CD4-positive, alpha-beta T cell (primary cell): ENCODE measurements around the gene CENPT. TPM values are rescaled to one million over a fixed set of nuclear protein-coding genes. Genes with fewer than 3 reads are reported as not detected.

Source experiments
- ATAC-seq: fragments of 200-7000 bp; cut with Tn5 transposase; one replicate; pipeline ENCODE4 v1.10.0; 2022; ENCODE audit warnings: mild to moderate bottlenecking; ENCODE audit not compliant: poor library complexity
- CTCF ChIA-PET: fragments of 350-600 bp; sonication (Branson Sonifier 250); formaldehyde crosslinking; loops from one replicate; lab custom pipeline; 2021; ENCODE audit warnings: antibody characterized with exemption, inconsistent platforms; lab: Charles Lee
- POLR2A ChIA-PET: fragments of 350-600 bp; sonication (Branson Sonifier 250); formaldehyde crosslinking; loops from one replicate; lab custom pipeline; 2021; ENCODE audit warnings: antibody characterized with exemption, inconsistent platforms; lab: Charles Lee
- DNase-seq, 14 experiments: peaks; one replicate each; pipeline ENCODE4 v3.0.0-alpha.2; 2013 to 2020; ENCODE audit warnings: mixed read lengths in 2 of 14
- H3K27ac ChIP-seq, 2 donors: one replicate each; pipeline versions ENCODE4 v1.5.1 to v1.7.0; 2013; ENCODE audit warnings: low read length in 2 of 2, low read depth in 1 of 2, mild to moderate bottlenecking in 1 of 2
- H3K27me3 ChIP-seq, 2 experiments: 1 replicate in 1 of 2; 2 replicates in 1 of 2; pipeline versions ENCODE4 v1.6.1 to v1.7.0; 2013; ENCODE audit warnings: low read length in 2 of 2, control low read depth in 1 of 2, mild to moderate bottlenecking in 1 of 2, moderate library complexity in 1 of 2; ENCODE audit not compliant: insufficient read depth in 2 of 2, control insufficient read depth in 1 of 2
- H3K36me3 ChIP-seq: one replicate; pipeline ENCODE4 v1.6.1; 2013; ENCODE audit warnings: low read length, control low read depth; ENCODE audit not compliant: insufficient read depth
- H3K4me1 ChIP-seq: one replicate; pipeline ENCODE4 v1.6.1; 2013; ENCODE audit warnings: low read length, control low read depth; ENCODE audit not compliant: insufficient read depth
- H3K4me3 ChIP-seq: one replicate; pipeline ENCODE4 v1.5.1; 2013; ENCODE audit warnings: mild to moderate bottlenecking, low read length, moderate library complexity
- H3K9me3 ChIP-seq, 2 experiments: 1 replicate in 1 of 2; 2 replicates in 1 of 2; pipeline versions ENCODE4 v1.6.1 to v1.7.0; 2013; ENCODE audit warnings: low read length in 2 of 2, mild to moderate bottlenecking in 2 of 2, control low read depth in 1 of 2, moderate library complexity in 1 of 2; ENCODE audit not compliant: control insufficient read depth in 1 of 2, insufficient read depth in 1 of 2
- H3K27ac Mint-ChIP-seq: one replicate; pipeline ENCODE4 v1.8.0; 2020; ENCODE audit warnings: mixed read lengths
- H3K27me3 Mint-ChIP-seq: one replicate; pipeline ENCODE4 v1.8.0; 2021; ENCODE audit warnings: mixed read lengths
- H3K36me3 Mint-ChIP-seq: one replicate; pipeline ENCODE4 v1.8.0; 2021; ENCODE audit warnings: low read depth, mixed read lengths
- H3K4me1 Mint-ChIP-seq: one replicate; pipeline ENCODE4 v1.8.0; 2021; ENCODE audit warnings: low read depth, mixed read lengths
- H3K4me3 Mint-ChIP-seq: one replicate; pipeline ENCODE4 v1.8.0; 2020; ENCODE audit warnings: mild to moderate bottlenecking, mixed read lengths
- H3K9me3 Mint-ChIP-seq: one replicate; pipeline ENCODE4 v1.8.0; 2020; ENCODE audit warnings: mixed read lengths
- intact Hi-C, 2 experiments: fragments of 100-400 bp; cut with DNase I in 1 of 2; cut with micrococcal nuclease in 1 of 2; formaldehyde crosslinking; loops; one replicate each; pipeline versions ENCODE4 v1.15.1 to v1.9.0; 2023 to 2025; cut with DNase I, micrococcal nuclease
- total RNA-seq, 174 experiments: library from RNA in 2 of 174; stranded (reverse) in 2 of 174; gene quantifications; one replicate each; pipeline ENCODE4 v1.2.3 and lab custom pipeline; 2021 to 2026
- TF ChIP-seq, protein P1 (sequence below): fragments of 200-600 bp; IDR thresholded peaks from one replicate; pipeline ENCODE4 v1.8.0; 2022; ENCODE audit warnings: antibody characterized with exemption, mild to moderate bottlenecking

The CENPT gene
- total RNA-seq, 2 experiments from 2014 or later, result 77.5 to 84.1 TPM

DNA sequence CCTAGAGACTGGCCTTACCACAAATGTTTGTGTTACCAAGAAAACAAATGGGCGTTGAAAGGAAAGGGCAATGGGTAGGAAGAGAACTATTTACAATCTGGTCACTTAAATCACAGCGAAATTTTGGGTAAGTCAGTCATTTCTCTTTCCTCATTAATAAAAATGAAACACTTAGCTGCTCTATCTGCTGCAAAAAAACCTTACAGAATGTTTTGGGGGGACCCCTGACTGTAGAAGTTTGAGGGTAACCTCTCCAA lies 1.5 kb downstream of the CENPT start:
- CTCF ChIA-PET, result interaction anchor here (0.9 to 4.9 kb wide), 3 partner anchors 27 to 195 kb away, joined by 3 to 41 read pairs (median 3); partner anchors contain the start of gene EDC4
- peaks cover 71% of the 10 kb centered on the region for H3K4me1 ChIP-seq
- Mint-ChIP-seq H3K4me3 (peak overlapping the region; percentile 86), H3K4me1 (peaks cover 55% of the 10 kb centered on the region), H3K27ac (peak overlapping the region; percentile 95), H3K9me3 (no peaks in the 10 kb centered on the region), H3K27me3 (no peaks in the 10 kb centered on the region), H3K36me3 (peaks cover 30% of the 10 kb centered on the region)
- peaks cover 12% of the 10 kb centered on the region for H3K36me3 ChIP-seq
- no peak for DNase-seq
- POLR2A ChIA-PET, result interaction anchor here (0.6 to 3.0 kb wide), 12 partner anchors 12 to 367 kb away, joined by 3 to 26 read pairs (median 4); partner anchors contain the start of genes ACD, EDC4, NFATC3 and PSMB10
- peak overlapping the region; percentile 91 for H3K4me3 ChIP-seq
- no peak for ATAC-seq
- peak overlapping the region; percentile 85 to 92 for H3K27ac ChIP-seq
- intact Hi-C loops, result loop anchor here (1.0 to 10.0 kb wide), 7 partner anchors 13 to 621 kb away; partner anchors contain the start of genes RANBP10 (in 2 of the 2), TSNAXIP1 (in 2 of the 2), C16orf86 (in 1 of the 2) and ENKD1 (in 1 of the 2)
- H3K27me3 ChIP-seq, result no peaks in the 10 kb centered on the region
- TF ChIP-seq, protein P1, sequence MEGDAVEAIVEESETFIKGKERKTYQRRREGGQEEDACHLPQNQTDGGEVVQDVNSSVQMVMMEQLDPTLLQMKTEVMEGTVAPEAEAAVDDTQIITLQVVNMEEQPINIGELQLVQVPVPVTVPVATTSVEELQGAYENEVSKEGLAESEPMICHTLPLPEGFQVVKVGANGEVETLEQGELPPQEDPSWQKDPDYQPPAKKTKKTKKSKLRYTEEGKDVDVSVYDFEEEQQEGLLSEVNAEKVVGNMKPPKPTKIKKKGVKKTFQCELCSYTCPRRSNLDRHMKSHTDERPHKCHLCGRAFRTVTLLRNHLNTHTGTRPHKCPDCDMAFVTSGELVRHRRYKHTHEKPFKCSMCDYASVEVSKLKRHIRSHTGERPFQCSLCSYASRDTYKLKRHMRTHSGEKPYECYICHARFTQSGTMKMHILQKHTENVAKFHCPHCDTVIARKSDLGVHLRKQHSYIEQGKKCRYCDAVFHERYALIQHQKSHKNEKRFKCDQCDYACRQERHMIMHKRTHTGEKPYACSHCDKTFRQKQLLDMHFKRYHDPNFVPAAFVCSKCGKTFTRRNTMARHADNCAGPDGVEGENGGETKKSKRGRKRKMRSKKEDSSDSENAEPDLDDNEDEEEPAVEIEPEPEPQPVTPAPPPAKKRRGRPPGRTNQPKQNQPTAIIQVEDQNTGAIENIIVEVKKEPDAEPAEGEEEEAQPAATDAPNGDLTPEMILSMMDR, result no peak
- H3K9me3 ChIP-seq, result no peaks in the 10 kb centered on the region

DNA sequence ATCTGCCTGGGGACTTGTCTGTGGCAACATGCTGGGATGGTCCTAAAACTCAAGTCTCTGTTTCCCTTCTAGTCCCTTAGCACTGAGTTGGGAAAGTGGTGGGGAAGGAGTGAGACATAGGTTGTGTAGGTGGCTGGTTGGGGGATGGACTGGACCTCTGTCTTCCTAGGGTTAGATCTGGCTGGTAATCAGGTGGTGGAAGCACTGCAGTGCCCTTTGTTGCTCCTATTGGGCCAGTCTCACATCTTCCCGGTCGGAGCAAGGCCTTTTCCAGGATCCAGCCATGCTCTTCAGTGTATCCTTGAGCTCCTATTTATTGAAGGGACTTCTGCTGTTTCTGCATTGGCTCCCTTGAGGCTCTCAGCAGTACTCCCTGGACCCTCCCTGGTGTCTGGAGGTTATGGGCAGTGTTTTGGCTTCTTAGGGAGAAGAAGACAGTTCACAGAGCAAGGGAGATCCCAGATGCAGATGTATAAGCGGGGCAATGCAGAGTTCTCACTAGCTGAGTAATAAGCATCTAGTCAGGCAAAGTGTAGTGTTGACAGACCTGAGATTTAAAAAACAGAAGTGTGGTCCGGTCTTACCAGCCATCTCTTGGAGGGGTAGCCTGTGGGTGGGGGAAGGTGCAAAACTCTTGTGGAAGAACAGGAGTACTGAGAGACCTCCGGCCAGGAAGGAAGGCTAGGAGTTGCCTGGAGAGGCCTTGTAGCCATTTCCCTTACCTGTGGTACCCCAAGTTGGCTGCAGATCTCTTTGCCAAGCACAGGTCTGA lies 2.0 kb downstream of the CENPT start:
- DNase-seq, result peak in 1 of 14 experiments; percentile 22
- H3K27me3 Mint-ChIP-seq, result no peaks in the 10 kb centered on the region
- peaks cover 12% of the 10 kb centered on the region for H3K36me3 ChIP-seq
- no peaks in the 10 kb centered on the region for H3K27me3 ChIP-seq
- H3K4me1 Mint-ChIP-seq, result peaks cover 55% of the 10 kb centered on the region
- H3K4me3 ChIP-seq, result peak overlapping the region; percentile 91
- H3K27ac ChIP-seq, result peak overlapping the region; percentile 85 to 92
- peaks cover 71% of the 10 kb centered on the region for H3K4me1 ChIP-seq
- CTCF ChIA-PET, result interaction anchor here (0.9 to 4.9 kb wide), 3 partner anchors 12 to 195 kb away, joined by 3 to 41 read pairs (median 4); no protein-coding TSS in a partner anchor
- ATAC-seq, result no peak
- intact Hi-C loops, result loop anchor here (1.0 to 10.0 kb wide), 7 partner anchors 12 to 621 kb away; partner anchors contain the start of genes RANBP10 (in 2 of the 2), TSNAXIP1 (in 2 of the 2), C16orf86 (in 1 of the 2) and ENKD1 (in 1 of the 2)
- peak overlapping the region; percentile 86 for H3K4me3 Mint-ChIP-seq
- peak overlapping the region; percentile 95 for H3K27ac Mint-ChIP-seq
- no peaks in the 10 kb centered on the region for H3K9me3 Mint-ChIP-seq
- TF ChIP-seq, protein P1, result no peak
- H3K36me3 Mint-ChIP-seq, result peaks cover 30% of the 10 kb centered on the region
- H3K9me3 ChIP-seq, result no peaks in the 10 kb centered on the region
- POLR2A ChIA-PET, result interaction anchor here (0.8 to 3.0 kb wide), 11 partner anchors 12 to 239 kb away, joined by 3 to 26 read pairs (median 7); partner anchors contain the start of genes ACD, EDC4, NFATC3 and PSMB10

DNA sequence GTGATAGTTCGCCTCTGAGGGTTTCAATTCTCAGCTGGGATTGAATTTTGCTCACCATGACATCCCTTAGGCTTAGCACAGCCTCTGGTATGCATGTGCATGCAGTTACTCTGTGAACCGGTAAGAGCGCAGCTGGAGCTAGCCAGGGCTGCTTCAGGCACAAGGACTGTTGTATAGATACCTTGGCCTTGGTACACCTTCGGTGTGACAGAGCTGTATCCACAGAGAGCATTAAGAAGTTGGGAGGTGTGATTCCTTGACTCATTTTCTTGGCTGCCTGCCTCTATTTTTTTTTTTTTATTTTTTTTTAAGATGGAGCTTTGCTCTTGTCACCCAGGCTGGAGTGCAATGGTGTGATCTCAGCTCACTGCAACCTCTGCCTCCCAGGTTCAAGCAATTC lies 3.0 kb downstream of the CENPT start:
- peaks cover 71% of the 10 kb centered on the region for H3K4me1 ChIP-seq
- no peak overlapping the region for H3K4me3 ChIP-seq
- ATAC-seq, result no peak
- DNase-seq, result no peak
- Mint-ChIP-seq H3K27me3 (no peaks in the 10 kb centered on the region), H3K36me3 (peaks cover 30% of the 10 kb centered on the region), H3K4me1 (peaks cover 55% of the 10 kb centered on the region), H3K4me3 (peak overlapping the region; percentile 98), H3K27ac (peak overlapping the region; percentile 95), H3K9me3 (no peaks in the 10 kb centered on the region)
- peak overlapping the region; percentile 65 to 79 for H3K27ac ChIP-seq
- H3K36me3 ChIP-seq, result peaks cover 12% of the 10 kb centered on the region
- POLR2A ChIA-PET, result interaction anchor here (0.6 to 2.6 kb wide), 6 partner anchors 11 to 464 kb away, joined by 3 to 18 read pairs (median 7); partner anchors contain the start of genes PSMB10, RANBP10 and TSNAXIP1
- intact Hi-C loops, result loop anchor here (5.0 to 10.0 kb wide), 2 partner anchors 48 to 620 kb away; partner anchors contain the start of genes PSKH1 (in 1 of the 2) and TMEM208 (in 1 of the 2)
- no peaks in the 10 kb centered on the region for H3K27me3 ChIP-seq
- CTCF ChIA-PET, result interaction anchor here (1.2 to 4.9 kb wide), 3 partner anchors 11 to 39 kb away, joined by 4 to 41 read pairs (median 5); no protein-coding TSS in a partner anchor
- TF ChIP-seq, protein P1, result no peak
- H3K9me3 ChIP-seq, result no peaks in the 10 kb centered on the region
